T47D (cell line): Measurements from ENCODE around the gene XAB2.
"Not testable (repeated sequence)": the region's sequence is repeated elsewhere in the genome, so short reads cannot be mapped to it uniquely, and the experiment has no call there.

ENCODE experiments used
- DNase-seq, 2 experiments: peaks; one replicate each; pipeline versions ENCODE4 v3.0.0 to v3.0.0-alpha.2; 2011 to 2012; ENCODE audit warnings: low read depth in 1 of 2, low spot score in 1 of 2
- JUND ChIP-seq: IDR thresholded peaks from 2 replicates; pipeline ENCODE4 v1.6.1; 2012; ENCODE audit warnings: low read depth
- in situ Hi-C: cut with HindIII; loops from 2 replicates; pipeline ENCODE4 v1.10.0; 2016; ENCODE audit warnings: low sequenced_read_pairs, low pct_unique_long_range_greater_than_20kb

XAB2 gene

DNA sequence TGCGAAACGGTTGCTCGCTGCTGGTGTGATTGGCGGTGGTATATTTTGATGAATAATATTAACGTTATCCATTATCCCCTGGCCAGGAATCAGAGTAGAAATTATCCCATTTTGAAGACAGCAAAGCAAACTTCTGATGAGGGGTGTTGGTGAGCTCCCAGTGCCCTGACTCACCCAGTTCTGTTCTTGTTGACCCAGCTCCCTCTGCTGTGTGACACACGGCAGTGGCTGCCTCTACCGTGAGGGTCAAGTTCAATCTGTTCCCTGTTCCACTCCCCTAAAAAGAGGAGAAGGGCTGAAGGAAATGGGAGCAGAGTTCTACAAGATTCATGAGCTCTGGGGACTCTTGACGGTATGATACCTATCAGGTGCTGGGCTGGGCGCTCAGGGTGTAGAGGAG, 31.7 kb downstream of the XAB2 start:
- DNase-seq, result peak in 1 of 2 experiments; percentile 43
- in situ Hi-C loops, result no loop called here
- no peak for TF ChIP-seq JUND

DNA sequence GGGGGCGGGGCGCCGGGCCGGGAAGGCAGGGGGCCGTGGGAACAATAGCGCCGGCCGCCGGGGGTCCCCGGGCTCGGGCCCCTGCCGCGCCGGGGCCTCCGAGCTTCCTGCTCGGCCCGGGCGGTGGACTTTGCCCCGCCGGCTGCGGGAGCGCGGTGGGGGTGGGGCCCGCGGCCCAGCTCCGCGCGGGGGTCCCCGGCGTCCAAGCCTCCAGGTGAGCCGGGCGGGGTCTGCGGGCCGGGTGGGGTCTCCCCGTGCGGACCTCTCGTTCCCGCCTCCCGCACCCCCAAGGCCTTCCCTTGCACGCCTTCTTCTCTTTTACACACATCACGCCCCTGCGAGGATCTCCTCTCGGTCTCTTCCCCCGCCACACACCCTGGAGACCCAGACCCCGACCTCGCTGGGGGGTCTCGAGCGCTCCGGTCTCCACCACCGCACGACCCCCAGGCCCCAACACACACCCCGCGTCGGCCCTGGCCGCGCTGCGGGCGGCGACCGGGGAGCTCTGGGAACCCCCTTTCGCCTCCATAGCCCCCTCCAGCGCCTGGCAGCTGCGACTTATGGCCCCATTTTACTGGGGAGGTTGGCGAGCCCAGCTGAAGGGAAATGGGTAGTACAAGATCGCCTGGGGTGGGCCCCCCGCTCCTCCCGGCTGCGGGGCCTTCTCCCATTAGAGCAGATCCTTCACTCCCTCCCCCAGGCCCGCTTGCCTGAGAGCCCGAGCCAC, 33.0 kb downstream of the XAB2 start:
- no peak for DNase-seq
- in situ Hi-C loops, result no loop called here
- no peak for TF ChIP-seq JUND

GRCh38 chr19:7595466-7596133, 33.7 kb downstream of the XAB2 start, which contains the start of gene CAMSAP3:
Gene CAMSAP3, plus strand, starts transcription at chr19:7595863. Its CDS starts 140 bp downstream, at chr19:7596003.
- DNase-seq, result peak; percentile 44 to 75
- in situ Hi-C loops, result no loop called here

DNA sequence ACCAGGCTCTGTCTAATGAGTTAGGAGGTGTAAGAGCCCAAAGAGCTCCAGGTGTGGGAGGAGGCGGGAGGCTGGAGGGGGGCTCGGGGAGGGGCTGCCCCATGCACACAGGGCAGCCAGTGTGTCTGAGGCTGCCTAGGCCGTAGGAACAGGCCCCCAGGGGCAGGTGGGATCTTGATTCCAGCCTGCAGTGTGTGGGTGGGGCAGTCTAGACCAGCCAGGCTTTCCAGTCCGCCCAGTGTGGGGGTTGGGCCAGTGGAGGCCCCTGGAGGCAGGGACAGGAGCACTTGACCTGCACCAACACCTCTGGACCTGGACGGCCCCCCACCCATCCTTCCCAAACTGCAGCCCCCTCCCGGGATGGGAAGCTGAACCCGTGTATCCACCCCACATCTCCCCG, 39.1 kb downstream of the XAB2 start:
- no peak for TF ChIP-seq JUND
- DNase-seq, result peak in 1 of 2 experiments; percentile 60
- in situ Hi-C loops, result no loop called here

More at GRCh38 chr19:7595466-7596133, 33.7 kb downstream of the XAB2 start, which contains the start of gene CAMSAP3:
- TF ChIP-seq JUND, result no peak

DNA sequence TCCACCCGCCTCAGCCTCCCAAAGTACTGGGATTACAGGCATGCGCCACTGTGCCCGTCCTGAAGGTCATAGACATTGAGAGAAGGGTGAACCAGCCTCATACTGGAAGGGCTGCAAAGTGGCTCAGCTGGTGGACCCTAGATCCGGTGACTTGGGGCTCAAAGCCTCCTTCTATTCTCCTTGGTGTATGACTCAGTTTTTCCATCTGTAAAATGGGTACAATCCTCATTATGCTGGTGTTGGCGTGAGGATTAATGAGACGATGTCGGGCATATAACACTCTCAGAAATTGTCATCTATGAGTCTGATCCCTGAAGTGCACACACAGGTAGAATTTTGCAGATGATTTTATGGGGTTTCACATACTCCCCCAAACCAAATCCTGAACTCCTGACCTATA, 39.5 kb downstream of the XAB2 start:
- no peak for TF ChIP-seq JUND
- in situ Hi-C loops, result no loop called here

GRCh38 chr19:7582446-7582845, 46.9 kb downstream of the XAB2 start:
- in situ Hi-C loops, result no loop called here
- no peak for DNase-seq
- TF ChIP-seq JUND, result no peak

More for the DNA sequence above, 39.5 kb downstream of the XAB2 start:
- DNase-seq, result no peak

GRCh38 chr19:7579182-7579581, 50.2 kb downstream of the XAB2 start:
- in situ Hi-C loops, result no loop called here
- no peak for DNase-seq
- no peak for TF ChIP-seq JUND

DNA sequence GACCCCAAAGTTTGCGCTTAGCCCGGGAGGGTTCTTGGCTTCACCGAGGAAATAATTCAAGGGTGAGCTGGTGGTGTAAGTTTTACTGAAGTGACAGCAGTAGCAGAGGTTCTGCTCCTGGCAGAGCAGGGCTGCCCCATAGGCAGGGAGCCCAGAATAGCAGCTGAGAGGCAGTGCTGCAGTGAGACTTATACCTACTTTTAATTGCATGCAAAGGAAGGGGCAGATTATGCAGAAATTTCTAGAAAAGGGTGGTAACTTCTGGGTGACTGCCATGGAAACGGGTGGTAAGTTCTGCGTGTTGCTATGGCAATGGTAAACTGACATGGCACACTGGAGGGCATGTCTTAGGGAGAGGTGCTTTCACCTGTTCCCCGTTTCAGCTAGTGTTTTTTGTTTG, 51.2 kb downstream of the XAB2 start:
- peak in 1 of 2 experiments; percentile 49 for DNase-seq
- in situ Hi-C loops, result no loop called here
- TF ChIP-seq JUND, result no peak

DNA sequence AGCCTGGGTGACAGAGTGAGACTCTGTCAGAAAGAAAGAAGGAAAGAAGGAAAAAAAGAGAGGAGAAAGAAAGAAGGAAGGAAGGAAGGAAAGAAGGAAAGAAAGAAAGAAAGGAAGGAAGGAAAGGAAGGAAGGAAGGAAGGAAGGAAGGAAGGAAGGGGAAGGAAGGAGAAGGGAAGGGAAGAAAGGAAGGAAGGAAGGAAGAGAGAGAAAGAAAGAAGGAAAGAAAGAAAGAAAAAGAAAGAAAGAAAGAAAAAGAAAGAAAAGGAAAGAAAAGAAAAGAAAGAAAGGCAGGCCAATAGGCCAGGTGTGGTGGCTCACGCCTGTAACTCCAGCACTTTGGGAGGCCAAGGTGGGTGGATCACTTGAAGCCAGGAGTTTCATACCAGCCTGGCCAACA, 51.9 kb downstream of the XAB2 start:
- in situ Hi-C loops, DNase-seq: not testable (repeated sequence)

- DNase-seq, result peak in 1 of 2 experiments; percentile 55
- TF ChIP-seq JUND, result no peak
- in situ Hi-C loops, result no loop called here
Measured at GRCh38 chr19:7575434-7576040, 53.8 kb downstream of the XAB2 start.

- in situ Hi-C loops, result no loop called here
Measured at GRCh38 chr19:7570761-7571160, 58.6 kb downstream of the XAB2 start.

More at GRCh38 chr19:7570761-7571160, 58.6 kb downstream of the XAB2 start:
- TF ChIP-seq JUND, result no peak
- no peak for DNase-seq
